Mucosa of descending colon (tissue), 3 donors: ENCODE data around the gene VPS39. TPM values are rescaled to one million over a fixed set of nuclear protein-coding genes. Genes with fewer than 3 reads are reported as not detected.

Source experiments
- ATAC-seq: fragments of 200-7000 bp; cut with Tn5 transposase; one replicate; pipeline ENCODE4 v1.9.1; 2020; ENCODE audit warnings: mild to moderate bottlenecking, moderate library complexity
- DNase-seq, 3 donors: peaks; one replicate each; pipeline ENCODE4 v3.0.0-alpha.2; 2020
- H3K36me3 ChIP-seq: fragments of 200-600 bp; one replicate; pipeline ENCODE4 v1.8.0; 2021; ENCODE audit warnings: low read depth, mild to moderate bottlenecking
- H3K4me1 ChIP-seq: fragments of 200-600 bp; one replicate; pipeline ENCODE4 v1.8.0; 2021; ENCODE audit warnings: low read depth, mild to moderate bottlenecking
- H3K4me3 ChIP-seq: fragments of 200-600 bp; one replicate; pipeline ENCODE4 v1.8.0; 2021; ENCODE audit warnings: mild to moderate bottlenecking
- H3K9me3 ChIP-seq: fragments of 200-600 bp; one replicate; pipeline ENCODE4 v1.8.0; 2021; ENCODE audit warnings: mild to moderate bottlenecking
- intact Hi-C, 2 donors: fragments of 100-400 bp; cut with DNase I in 1 of 2; cut with micrococcal nuclease in 1 of 2; formaldehyde crosslinking; loops; one replicate each; pipeline versions ENCODE4 v1.11.0 to v1.11.1; 2022; cut with DNase I, micrococcal nuclease
- total RNA-seq, 3 donors: library from RNA; stranded (reverse); fragmentation: NEBNext Ultra II Directional in 2 of 3; extraction: Animal tissue kit (Norgen Biotek cat#: 25700) in 2 of 3; gene quantifications; one replicate each; pipeline versions ENCODE4 v1.2.1 to v1.2.4, GENCODE V29; 2021 to 2023
- TF ChIP-seq, protein P1 (sequence below): fragments of 200-600 bp; IDR thresholded peaks from one replicate; pipeline ENCODE4 v1.8.0; 2022; ENCODE audit warnings: antibody characterized with exemption, mild to moderate bottlenecking
- donor health status: DM: no; HTN: no; CAD: no; lungs with moderate emphysema.
- donor health status: DM: no; HTN: no; CAD: no.
- donor health status: DM: no; HTN: yes; CAD: no.

Gene VPS39
- total RNA-seq, 3 donors from 2014 or later = 49.6 to 74.3 (median 66.7) TPM

DNA sequence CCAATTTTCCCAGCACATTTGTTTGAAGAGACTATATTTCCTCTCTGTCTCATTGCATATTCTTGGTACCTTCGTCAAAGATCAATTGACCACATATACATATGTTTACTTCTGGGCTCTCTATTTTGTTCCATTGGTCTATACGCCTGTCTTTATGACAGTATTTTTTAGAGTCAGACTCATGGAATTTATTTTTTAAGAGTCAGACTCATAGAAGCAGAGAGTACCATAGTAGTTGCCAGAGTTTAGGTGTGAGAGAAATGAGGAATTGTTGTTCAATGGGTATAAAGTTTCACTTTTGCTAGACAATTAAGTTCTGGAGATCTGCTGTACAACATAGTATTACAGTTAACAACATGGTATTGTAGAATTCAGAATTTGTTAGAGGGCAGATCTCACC lies 78.7 kb downstream of the VPS39 start:
- intact Hi-C loops = no loop called here
- TF ChIP-seq, protein P1, sequence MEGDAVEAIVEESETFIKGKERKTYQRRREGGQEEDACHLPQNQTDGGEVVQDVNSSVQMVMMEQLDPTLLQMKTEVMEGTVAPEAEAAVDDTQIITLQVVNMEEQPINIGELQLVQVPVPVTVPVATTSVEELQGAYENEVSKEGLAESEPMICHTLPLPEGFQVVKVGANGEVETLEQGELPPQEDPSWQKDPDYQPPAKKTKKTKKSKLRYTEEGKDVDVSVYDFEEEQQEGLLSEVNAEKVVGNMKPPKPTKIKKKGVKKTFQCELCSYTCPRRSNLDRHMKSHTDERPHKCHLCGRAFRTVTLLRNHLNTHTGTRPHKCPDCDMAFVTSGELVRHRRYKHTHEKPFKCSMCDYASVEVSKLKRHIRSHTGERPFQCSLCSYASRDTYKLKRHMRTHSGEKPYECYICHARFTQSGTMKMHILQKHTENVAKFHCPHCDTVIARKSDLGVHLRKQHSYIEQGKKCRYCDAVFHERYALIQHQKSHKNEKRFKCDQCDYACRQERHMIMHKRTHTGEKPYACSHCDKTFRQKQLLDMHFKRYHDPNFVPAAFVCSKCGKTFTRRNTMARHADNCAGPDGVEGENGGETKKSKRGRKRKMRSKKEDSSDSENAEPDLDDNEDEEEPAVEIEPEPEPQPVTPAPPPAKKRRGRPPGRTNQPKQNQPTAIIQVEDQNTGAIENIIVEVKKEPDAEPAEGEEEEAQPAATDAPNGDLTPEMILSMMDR = no peak
- H3K9me3 ChIP-seq = no peaks in the 10 kb centered on the region
- no peak overlapping the region for H3K4me3 ChIP-seq
- no peaks in the 10 kb centered on the region for H3K4me1 ChIP-seq
- DNase-seq = no peak
- H3K36me3 ChIP-seq = no peaks in the 10 kb centered on the region
- ATAC-seq = no peak

DNA sequence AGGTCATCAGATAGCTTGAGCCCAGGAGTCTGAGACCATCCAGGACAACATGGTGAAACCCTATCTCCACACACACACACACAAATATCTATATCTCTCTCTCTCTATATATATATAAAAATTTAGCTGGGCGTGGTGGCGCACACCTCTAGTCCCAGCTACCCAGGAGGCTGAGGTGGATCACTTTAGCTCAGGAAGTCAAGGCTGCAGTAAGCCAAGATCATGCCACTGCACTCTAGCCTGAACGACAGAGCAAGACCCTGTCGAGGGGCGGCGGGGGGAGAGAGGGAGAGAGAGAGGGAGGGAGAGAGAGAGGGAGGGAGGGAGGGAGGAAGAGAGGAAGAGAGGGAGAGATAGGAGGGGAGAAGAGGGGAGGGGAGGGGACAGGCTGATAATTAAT lies 79.6 kb downstream of the VPS39 start:
- no peak for ATAC-seq
- no peaks in the 10 kb centered on the region for H3K4me1 ChIP-seq
- H3K9me3 ChIP-seq = no peaks in the 10 kb centered on the region
- H3K4me3 ChIP-seq = no peak overlapping the region
- TF ChIP-seq, protein P1 = no peak
- no peak for DNase-seq
- intact Hi-C loops = no loop called here
- no peaks in the 10 kb centered on the region for H3K36me3 ChIP-seq

DNA sequence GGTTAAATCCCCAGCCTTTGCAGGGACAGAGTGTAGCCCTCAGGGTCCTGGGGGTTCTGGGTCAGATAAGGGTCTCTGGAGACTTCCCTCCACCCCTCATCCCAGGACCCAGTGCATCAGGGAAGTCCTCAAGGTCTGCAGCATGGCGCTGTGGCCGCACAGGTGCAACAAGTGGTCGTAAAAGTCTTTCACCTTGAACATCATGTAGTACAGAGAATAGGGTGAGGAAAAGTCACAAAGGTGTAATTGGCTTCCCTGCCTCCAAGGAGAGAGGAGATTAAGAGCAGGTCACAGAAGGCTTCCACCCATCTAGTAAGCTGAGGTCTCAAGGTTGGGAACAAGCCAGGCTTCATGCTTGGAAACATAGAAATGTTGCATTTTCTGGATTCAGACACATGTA lies 84.6 kb downstream of the VPS39 start:
- DNase-seq (no peak), ATAC-seq (no peak)
- H3K4me3 ChIP-seq = no peak overlapping the region
- H3K36me3 ChIP-seq = no peaks in the 10 kb centered on the region
- intact Hi-C loops = no loop called here
- H3K9me3 ChIP-seq = no peaks in the 10 kb centered on the region
- TF ChIP-seq, protein P1 = no peak
- H3K4me1 ChIP-seq = peaks cover 4% of the 10 kb centered on the region

DNA sequence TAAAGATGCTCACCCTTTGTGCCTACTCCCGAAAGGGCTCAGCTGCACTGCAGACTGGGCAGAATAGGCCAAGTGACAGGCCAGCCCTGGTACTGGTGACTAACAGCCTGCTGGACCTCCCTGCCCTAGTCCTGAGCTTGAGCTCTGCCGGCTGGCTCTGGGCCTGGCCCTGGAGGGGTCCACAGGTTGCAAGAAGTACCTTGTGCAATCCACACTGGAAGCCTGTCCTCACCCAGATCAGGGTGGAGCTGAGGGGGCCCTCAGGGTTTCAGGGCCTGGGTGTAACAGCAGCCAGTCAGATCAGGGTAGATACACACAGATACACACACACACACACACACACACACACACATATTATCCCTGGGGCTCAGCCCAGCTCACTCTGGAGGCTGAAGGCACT lies 86.4 kb downstream of the VPS39 start:
- peaks cover 4% of the 10 kb centered on the region for H3K4me1 ChIP-seq
- DNase-seq (no peak), ATAC-seq (no peak)
- no peaks in the 10 kb centered on the region for H3K36me3 ChIP-seq
- no peak overlapping the region for H3K4me3 ChIP-seq
- H3K9me3 ChIP-seq = no peaks in the 10 kb centered on the region
- intact Hi-C loops = no loop called here
- TF ChIP-seq, protein P1 = no peak

DNA sequence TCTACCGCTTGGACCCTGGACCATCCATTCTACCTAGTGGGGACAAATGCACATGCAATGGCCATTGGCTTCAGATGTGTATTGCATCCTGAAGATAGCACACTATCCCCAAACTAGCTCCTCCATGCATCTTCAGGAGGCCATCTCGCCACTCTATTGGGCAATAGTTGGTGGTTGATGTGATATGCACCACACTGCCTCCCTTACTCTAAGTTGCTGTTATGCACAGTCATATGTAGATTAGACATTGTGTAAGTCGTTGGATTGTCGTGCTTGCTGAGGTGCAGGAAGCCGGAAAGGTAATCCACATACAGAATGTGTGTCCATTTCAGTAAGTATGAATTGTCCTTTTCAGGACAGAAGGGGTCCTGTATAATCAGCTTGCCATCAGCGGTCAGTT lies 87.1 kb downstream of the VPS39 start:
- TF ChIP-seq, protein P1 = no peak
- ATAC-seq (no peak), DNase-seq (no peak)
- Histone ChIP-seq H3K36me3 (no peaks in the 10 kb centered on the region), H3K4me3 (no peak overlapping the region), H3K9me3 (no peaks in the 10 kb centered on the region), H3K4me1 (peaks cover 4% of the 10 kb centered on the region)
- intact Hi-C loops = no loop called here

DNA sequence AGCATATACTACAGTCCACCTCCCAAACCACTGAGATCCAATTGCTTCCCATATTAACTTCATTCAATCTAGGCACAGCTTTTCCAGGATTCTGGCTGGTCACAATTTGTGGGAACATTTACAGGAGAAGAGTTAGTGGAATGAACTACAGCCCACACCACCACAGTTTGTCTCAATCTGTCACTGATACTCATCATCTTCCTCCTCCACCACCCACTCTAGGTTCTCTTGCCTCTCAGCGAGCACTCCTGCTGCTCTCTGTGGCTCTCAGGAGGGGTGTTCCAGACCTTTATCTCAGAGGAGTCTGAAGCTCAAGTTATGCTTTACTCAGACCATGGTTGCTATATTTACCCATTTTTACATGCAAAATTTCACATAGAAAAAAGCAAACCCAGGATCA lies 87.8 kb downstream of the VPS39 start:
- DNase-seq (no peak), ATAC-seq (no peak)
- no peaks in the 10 kb centered on the region for H3K9me3 ChIP-seq
- TF ChIP-seq, protein P1 = no peak
- peaks cover 4% of the 10 kb centered on the region for H3K4me1 ChIP-seq
- H3K4me3 ChIP-seq = no peak overlapping the region
- intact Hi-C loops = no loop called here
- no peaks in the 10 kb centered on the region for H3K36me3 ChIP-seq
